Testis (tissue), 2 donors: ENCODE results near the gene PNPO.

Source experiments
- CTCF ChIP-seq, 3 experiments: fragments of 450-650 bp in 2 of 3; fragments of 200-600 bp in 1 of 3; sonication (generic) in 1 of 3; IDR thresholded peaks; one replicate each; pipeline ENCODE4 v1.5.1; 2016 to 2019; ENCODE audit warnings: antibody characterized with exemption in 3 of 3, mild to moderate bottlenecking in 2 of 3, moderate library complexity in 1 of 3
- POLR2A ChIP-seq: fragments of 450-650 bp; IDR thresholded peaks from one replicate; pipeline ENCODE4 v1.6.1; 2017; ENCODE audit warnings: antibody characterized with exemption, mild to moderate bottlenecking, moderate library complexity

- no peak for TF ChIP-seq CTCF (IDR thresholded peaks at IDR 0.05)
- TF ChIP-seq POLR2A = no peak
Measured at GRCh38 chr17:47902039-47902744, 39.2 kb upstream of the PNPO start.
